ENCODE results near the gene ASCC3.
"Not testable (repeated sequence)": the region's sequence is repeated elsewhere in the genome, so short reads cannot be mapped to it uniquely, and the experiment has no call there.

- not testable (repeated sequence) for TF ChIP-seq POLR2AphosphoS5 (IDR thresholded peaks at IDR 0.05); CTCF (IDR thresholded peaks at IDR 0.05); EP300 (IDR thresholded peaks at IDR 0.05); POLR2A (IDR thresholded peaks at IDR 0.05; ENCODE audit: low read depth)
Observed at GRCh38 chr6:100737720-100738119, 143.4 kb downstream of the ASCC3 start.
